K562 (cell line): ENCODE measurements around the gene MTA1. TPM values are rescaled to one million over a fixed set of nuclear protein-coding genes. Genes with fewer than 3 reads are reported as not detected.

Experiments
- ATAC-seq: fragments of 200-7000 bp; cut with Tn5 transposase; 3 replicates; pipeline ENCODE4 v1.9.1; 2020; ENCODE audit warnings: moderate library complexity
- BruUV-seq: library from RNA; stranded (reverse); fragments of 400-500 nt; replicated peaks from 2 replicates; lab custom pipeline; 2021; lab: Mats Ljungman, UMichigan
- CTCF ChIA-PET: fragments of 300-600 bp; formaldehyde crosslinking; extraction: SDS; loops from one replicate; lab custom pipeline; 2021; ENCODE audit warnings: low intra/inter-chr PET ratio; lab: Yijun Ruan, JAX
- POLR2A ChIA-PET: fragments of 300-600, 350-650 bp; sonication (Branson Sonifier 250); formaldehyde crosslinking; extraction: SDS; loops from one replicate; lab custom pipeline; 2021; ENCODE audit warnings: antibody characterized with exemption, inconsistent platforms; lab: Yijun Ruan, JAX
- DNase-seq, 4 experiments: peaks; one replicate each; pipeline versions ENCODE4 v3.0.0 to v3.0.0-alpha.2; 2011 to 2018; ENCODE audit warnings: low spot score in 3 of 4, mixed read lengths in 3 of 4; ENCODE audit errors: extremely low read depth in 1 of 4
- FAIRE-seq: peaks from 2 replicates; lab custom pipeline; 2011; peaks lifted over from hg19 to GRCh38; lab: Jason Lieb, UNC
- H2AFZ ChIP-seq: 2 replicates; pipeline ENCODE4 v1.6.0; 2011; ENCODE audit warnings: low read depth, low read length, control low read depth, inconsistent platforms
- H3K27ac ChIP-seq: fragments of 200-600 bp; 3 replicates; pipeline ENCODE4 v1.8.0; 2011; ENCODE audit warnings: low read depth, mild to moderate bottlenecking, control low read depth, inconsistent platforms, low read length, moderate library complexity, mixed read lengths; ENCODE audit errors: extremely low read depth
- H3K27me3 ChIP-seq, 2 experiments: fragments of 300-600 bp in 1 of 2; 2 replicates in 1 of 2; 3 replicates in 1 of 2; pipeline versions ENCODE4 v1.6.0 to v1.8.0; 2011; ENCODE audit warnings: inconsistent platforms in 2 of 2, low read length in 2 of 2, mild to moderate bottlenecking in 1 of 2, mixed read lengths in 1 of 2, moderate library complexity in 1 of 2; ENCODE audit not compliant: control insufficient read depth in 2 of 2, insufficient read depth in 2 of 2
- H3K36me3 ChIP-seq: fragments of 300-600 bp; 3 replicates; pipeline ENCODE4 v1.8.0; 2011; ENCODE audit warnings: mild to moderate bottlenecking, low read length, inconsistent platforms; ENCODE audit not compliant: control insufficient read depth, insufficient read depth
- H3K4me1 ChIP-seq, 2 experiments: fragments of 200-600 bp in 1 of 2; replicated peaks in 1 of 2; 2 replicates in 1 of 2; 3 replicates in 1 of 2; pipeline versions ENCODE4 v1.5.1 to v1.8.0; 2011; ENCODE audit warnings: inconsistent platforms in 2 of 2, low read length in 2 of 2, mild to moderate bottlenecking in 1 of 2, mixed read lengths in 1 of 2, moderate library complexity in 1 of 2; ENCODE audit not compliant: control insufficient read depth in 2 of 2, insufficient read depth in 2 of 2
- H3K4me2 ChIP-seq: 2 replicates; pipeline ENCODE4 v1.6.1; 2011; ENCODE audit warnings: low read length, control low read depth, inconsistent platforms, mixed read lengths; ENCODE audit not compliant: insufficient read depth
- H3K4me3 ChIP-seq: fragments of 200-600 bp; sonication (generic), shearing (Covaris generic); 2 replicates; pipeline ENCODE4 v1.5.1; 2016; ENCODE audit warnings: control low read depth, inconsistent platforms
- H3K79me2 ChIP-seq: fragments of 200-600 bp; 3 replicates; pipeline ENCODE4 v1.8.0; 2011; ENCODE audit warnings: low read length, inconsistent platforms; ENCODE audit not compliant: control insufficient read depth, insufficient read depth
- H3K9ac ChIP-seq, 2 experiments: 2 replicates each; pipeline versions ENCODE4 v1.6.0 to v1.6.1; 2011; ENCODE audit warnings: low read depth in 2 of 2, low read length in 2 of 2, control low read depth in 1 of 2, inconsistent platforms in 1 of 2, mild to moderate bottlenecking in 1 of 2, mixed read lengths in 1 of 2; ENCODE audit not compliant: insufficient read depth in 1 of 2
- H3K9me1 ChIP-seq: one replicate; pipeline ENCODE4 v1.6.0; 2011; ENCODE audit warnings: inconsistent platforms, mild to moderate bottlenecking, low read length, moderate library complexity; ENCODE audit not compliant: control insufficient read depth, insufficient read depth
- H3K9me3 ChIP-seq: replicated peaks from 2 replicates; pipeline ENCODE4 v1.5.1; 2011; ENCODE audit warnings: low read depth, low read length, inconsistent platforms; ENCODE audit not compliant: control insufficient read depth, insufficient read depth
- H4K20me1 ChIP-seq: replicated peaks from 2 replicates; pipeline ENCODE4 v1.6.1; 2011; ENCODE audit warnings: low read length, inconsistent platforms, mixed read lengths; ENCODE audit not compliant: control insufficient read depth, insufficient read depth
- ATF7 ChIP-seq: fragments of 450-650 bp; IDR thresholded peaks from 2 replicates; pipeline ENCODE4 v1.7.1; 2014; ENCODE audit warnings: mild to moderate bottlenecking, moderate library complexity
- CBX5 ChIP-seq: IDR thresholded peaks from 2 replicates; pipeline ENCODE4 v1.6.1; 2014; ENCODE audit warnings: low read depth, borderline replicate concordance
- DDX20 ChIP-seq: fragments of 450-650 bp; IDR thresholded peaks from 2 replicates; pipeline ENCODE4 v1.6.1; 2016; ENCODE audit warnings: missing genetic modification characterization, low read depth, mild to moderate bottlenecking, missing compliant biosample characterization, moderate library complexity
- HMG20B ChIP-seq: fragments of 250-450 bp; sonication (Bioruptor Pico); IDR thresholded peaks from 2 replicates; pipeline ENCODE4 v1.5.0; 2021; ENCODE audit warnings: mild to moderate bottlenecking
- KAT7 ChIP-seq: sonication (generic); formaldehyde crosslinking; IDR thresholded peaks from 2 replicates; pipeline ENCODE4 v1.8.0; 2022; ENCODE audit warnings: missing genetic modification reagents, mild to moderate bottlenecking, borderline replicate concordance
- NCOA2 ChIP-seq, 2 experiments: fragments of 450-650 bp; IDR thresholded peaks; 2 replicates each; pipeline ENCODE4 v1.6.1; 2018; ENCODE audit warnings: mild to moderate bottlenecking in 2 of 2, moderate library complexity in 1 of 2; ENCODE audit not compliant: partially characterized antibody in 2 of 2
- NFE2 ChIP-seq: IDR thresholded peaks from 2 replicates; pipeline ENCODE4 v1.6.1; 2014; ENCODE audit warnings: antibody characterized with exemption, low read depth
- SNIP1 ChIP-seq: fragments of 450-650 bp; IDR thresholded peaks from 2 replicates; pipeline ENCODE4 v1.7.1; 2017; ENCODE audit warnings: low read depth, mild to moderate bottlenecking
- SREBF1 ChIP-seq: fragments of 150-350 bp; IDR thresholded peaks from 2 replicates; pipeline ENCODE4 v1.6.1; 2014; ENCODE audit warnings: antibody characterized with exemption, low read depth, low read length, borderline replicate concordance
- TCF7L2 ChIP-seq: fragments of 150-350 bp; IDR thresholded peaks from 2 replicates; pipeline ENCODE4 v1.6.1; 2016; ENCODE audit warnings: low read depth, mild to moderate bottlenecking, low read length, moderate library complexity
- ZNF174 ChIP-seq: fragments of 250-450 bp; sonication (Bioruptor Pico); IDR thresholded peaks from 2 replicates; pipeline ENCODE4 v1.4.0; 2020; ENCODE audit warnings: mild to moderate bottlenecking
- WGBS: fragments of 100-300 bp; shearing (Covaris generic); methylation state at CpG from one replicate; pipeline ENCODE4 v1.1.6; 2016; ENCODE audit warnings: low coverage, mixed read lengths; ENCODE audit not compliant: insufficient coverage; ENCODE audit errors: missing lambda C conversion rate; 5-methylcytosine and 5-hydroxymethylcytosine counted together
- in situ Hi-C: fragments of 300-500 bp; cut with MboI; formaldehyde crosslinking; loops from 4 replicates; pipeline ENCODE4 v1.15.0; 2018; ENCODE audit warnings: inconsistent platforms, mixed read lengths
- intact Hi-C: fragments of 100-400 bp; cut with micrococcal nuclease; formaldehyde crosslinking; loops from 2 replicates; pipeline ENCODE4 v1.14.2; 2022
- polyA plus RNA-seq, 8 experiments: library from polyadenylated mRNA; depleted of rRNA in 4 of 8; stranded (reverse) in 5 of 8; unstranded in 3 of 8; fragments of >200 nt; fragmentation: Nextera tagmentation in 2 of 8; fragmentation: Illumina TruSeq in 1 of 8; extraction: Ambion mirVana in 2 of 8; extraction: Trizol in 1 of 8; gene quantifications; 2 replicates each; pipeline versions ENCODE4 v1.2.1 to v1.2.3, GENCODE V29; 2011 to 2014; ENCODE audit warnings: inconsistent platforms in 1 of 8, missing spikeins in 1 of 8
- total RNA-seq, 7 experiments: library from RNA; depleted of rRNA in 6 of 7; stranded (reverse); fragments of >200 nt in 6 of 7; fragmentation: Illumina TruSeq in 2 of 7; extraction: Trizol in 2 of 7; gene quantifications; 2 replicates each; pipeline versions ENCODE4 v1.2.1 to v1.2.3, GENCODE V29; 2011 to 2021; ENCODE audit warnings: low replicate concordance in 1 of 7
- TF ChIP-seq, protein P1 (sequence below): fragments of 250-450 bp; sonication (Bioruptor Pico); IDR thresholded peaks from 2 replicates; pipeline ENCODE4 v1.4.0; 2020
- TF ChIP-seq, protein P2 (sequence below): fragments of 200-400 bp; formaldehyde crosslinking; IDR thresholded peaks from 2 replicates; pipeline ENCODE4 v1.6.1; 2017; ENCODE audit warnings: mild to moderate bottlenecking, low read depth, low read length, moderate library complexity
- TF ChIP-seq, protein P3 (sequence below): IDR thresholded peaks from 2 replicates; pipeline ENCODE4 v1.6.1; 2014; ENCODE audit warnings: antibody characterized with exemption

The MTA1 gene
- total and polyA plus RNA-seq, 9 of the 15 experiments (the other 6 are each of a cell fraction or from before 2014, with no cell fraction given), result 0.13 to 118 (median 32.3) TPM

DNA sequence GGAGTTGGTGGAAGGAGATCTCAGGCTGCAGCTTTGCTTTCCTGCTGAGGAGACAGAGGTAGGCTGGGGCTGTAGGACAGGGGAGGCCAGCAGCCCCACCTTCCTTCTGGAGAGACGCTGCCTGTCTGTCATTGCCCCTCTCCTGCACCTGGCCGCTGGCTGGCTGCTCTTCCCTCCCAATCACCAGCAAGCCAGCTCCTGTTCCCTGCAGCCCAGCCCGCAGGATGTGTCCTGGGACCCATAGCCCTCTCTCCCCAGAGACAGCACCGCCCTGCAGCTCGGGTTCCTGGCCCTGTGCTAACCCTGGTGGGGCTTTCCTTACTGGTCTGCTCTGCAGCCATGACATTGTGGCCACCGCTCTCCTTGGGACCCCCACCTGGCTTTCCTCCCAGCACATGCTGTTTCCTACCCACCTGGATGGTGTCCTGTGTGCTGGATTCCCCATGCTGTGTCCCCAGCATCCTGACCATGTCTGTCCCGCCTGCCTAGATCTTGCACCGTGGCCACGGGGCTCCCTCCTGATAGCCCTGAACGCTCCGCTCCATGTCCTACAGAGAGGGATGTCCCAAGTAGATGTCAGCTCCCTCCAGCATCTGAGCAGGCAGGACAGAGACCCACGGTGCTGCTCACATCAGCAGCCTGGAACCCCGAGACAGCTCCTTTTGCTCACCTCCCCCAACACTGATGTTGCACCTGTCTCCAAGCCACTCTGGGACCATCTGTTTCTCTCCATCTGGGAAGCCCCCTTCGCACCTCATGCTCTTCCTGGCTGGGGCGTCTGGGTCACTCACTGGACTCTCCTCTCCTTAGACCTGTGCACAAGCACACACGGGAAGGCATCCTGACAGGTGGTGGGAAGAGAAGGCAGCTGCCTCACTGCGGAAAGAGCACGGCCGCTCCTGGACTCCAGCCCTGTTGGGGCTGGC, 1.1 kb upstream of the MTA1 start:
- POLR2A ChIA-PET, result interaction anchor here (0.6 to 1.1 kb wide), 2 partner anchors 10 to 484 kb away, joined by 3 read pairs; no protein-coding TSS in a partner anchor
- TF ChIP-seq NFE2 (no peak), HMG20B (CRISPR knock-in tag) (no peak), ATF7 (no peak), DDX20 (tag) (no peak), NCOA2 (IDR thresholded peaks at IDR 0.05; ENCODE audit: partially characterized antibody in 2 of 2) (no peak), SREBF1 (no peak), CBX5 (no peak), KAT7 (no peak), TCF7L2 (no peak), ZNF174 (CRISPR knock-in tag) (no peak), SNIP1 (no peak)
- TF ChIP-seq, protein P1, sequence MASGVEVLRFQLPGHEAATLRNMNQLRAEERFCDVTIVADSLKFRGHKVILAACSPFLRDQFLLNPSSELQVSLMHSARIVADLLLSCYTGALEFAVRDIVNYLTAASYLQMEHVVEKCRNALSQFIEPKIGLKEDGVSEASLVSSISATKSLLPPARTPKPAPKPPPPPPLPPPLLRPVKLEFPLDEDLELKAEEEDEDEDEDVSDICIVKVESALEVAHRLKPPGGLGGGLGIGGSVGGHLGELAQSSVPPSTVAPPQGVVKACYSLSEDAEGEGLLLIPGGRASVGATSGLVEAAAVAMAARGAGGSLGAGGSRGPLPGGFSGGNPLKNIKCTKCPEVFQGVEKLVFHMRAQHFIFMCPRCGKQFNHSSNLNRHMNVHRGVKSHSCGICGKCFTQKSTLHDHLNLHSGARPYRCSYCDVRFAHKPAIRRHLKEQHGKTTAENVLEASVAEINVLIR (CRISPR knock-in tag), result no peak
- TF ChIP-seq, protein P2, sequence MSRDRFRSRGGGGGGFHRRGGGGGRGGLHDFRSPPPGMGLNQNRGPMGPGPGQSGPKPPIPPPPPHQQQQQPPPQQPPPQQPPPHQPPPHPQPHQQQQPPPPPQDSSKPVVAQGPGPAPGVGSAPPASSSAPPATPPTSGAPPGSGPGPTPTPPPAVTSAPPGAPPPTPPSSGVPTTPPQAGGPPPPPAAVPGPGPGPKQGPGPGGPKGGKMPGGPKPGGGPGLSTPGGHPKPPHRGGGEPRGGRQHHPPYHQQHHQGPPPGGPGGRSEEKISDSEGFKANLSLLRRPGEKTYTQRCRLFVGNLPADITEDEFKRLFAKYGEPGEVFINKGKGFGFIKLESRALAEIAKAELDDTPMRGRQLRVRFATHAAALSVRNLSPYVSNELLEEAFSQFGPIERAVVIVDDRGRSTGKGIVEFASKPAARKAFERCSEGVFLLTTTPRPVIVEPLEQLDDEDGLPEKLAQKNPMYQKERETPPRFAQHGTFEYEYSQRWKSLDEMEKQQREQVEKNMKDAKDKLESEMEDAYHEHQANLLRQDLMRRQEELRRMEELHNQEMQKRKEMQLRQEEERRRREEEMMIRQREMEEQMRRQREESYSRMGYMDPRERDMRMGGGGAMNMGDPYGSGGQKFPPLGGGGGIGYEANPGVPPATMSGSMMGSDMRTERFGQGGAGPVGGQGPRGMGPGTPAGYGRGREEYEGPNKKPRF, result no peak
- TF ChIP-seq, protein P3, sequence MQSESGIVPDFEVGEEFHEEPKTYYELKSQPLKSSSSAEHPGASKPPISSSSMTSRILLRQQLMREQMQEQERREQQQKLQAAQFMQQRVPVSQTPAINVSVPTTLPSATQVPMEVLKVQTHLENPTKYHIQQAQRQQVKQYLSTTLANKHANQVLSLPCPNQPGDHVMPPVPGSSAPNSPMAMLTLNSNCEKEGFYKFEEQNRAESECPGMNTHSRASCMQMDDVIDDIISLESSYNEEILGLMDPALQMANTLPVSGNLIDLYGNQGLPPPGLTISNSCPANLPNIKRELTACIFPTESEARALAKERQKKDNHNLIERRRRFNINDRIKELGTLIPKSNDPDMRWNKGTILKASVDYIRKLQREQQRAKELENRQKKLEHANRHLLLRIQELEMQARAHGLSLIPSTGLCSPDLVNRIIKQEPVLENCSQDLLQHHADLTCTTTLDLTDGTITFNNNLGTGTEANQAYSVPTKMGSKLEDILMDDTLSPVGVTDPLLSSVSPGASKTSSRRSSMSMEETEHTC, result no peak
- in situ Hi-C loops, result no loop called here

More for the DNA sequence above, 1.1 kb upstream of the MTA1 start:
- DNase-seq, result no peak
- H3K9me1 ChIP-seq, result peaks cover 4% of the 10 kb centered on the region
- H4K20me1 ChIP-seq, result no peaks in the 10 kb centered on the region
- no peaks in the 10 kb centered on the region for H3K9me3 ChIP-seq
- H2AFZ ChIP-seq, result peak overlapping the region; percentile 89; the same call in 1 of the 2 replicates
- CTCF ChIA-PET, result no interaction called here
- no peaks in the 10 kb centered on the region for H3K27me3 ChIP-seq
- peak overlapping the region; percentile 80; the same call in 2 of the 3 replicates for H3K27ac ChIP-seq
- peaks cover 11 to 59% of the 10 kb centered on the region in 2 experiments; a peak in 4 of 5 replicates for H3K4me1 ChIP-seq
- H3K79me2 ChIP-seq, result peaks cover 39% of the 10 kb centered on the region
- peak overlapping the region; percentile 77 for H3K4me2 ChIP-seq
- intact Hi-C loops, result no loop called here
- H3K4me3 ChIP-seq, result peak overlapping the region; percentile 54
- BruUV-seq, result TSS peak; percentile 53
- peak overlapping the region; percentile 80 to 89 for H3K9ac ChIP-seq
- 82% methylated on average over 13 of the region's 19 CpGs for WGBS
- ATAC-seq, result no peak
- peaks cover 20% of the 10 kb centered on the region; the same call in 2 of the 3 replicates for H3K36me3 ChIP-seq
- FAIRE-seq, result no peak
